Thoracic aorta (tissue), 2 donors: ENCODE data around the gene CCDC88B. TPM values are rescaled to one million over a fixed set of nuclear protein-coding genes. Genes with fewer than 3 reads are reported as not detected.
A peak's percentile ranks its signal among the peaks of the same experiment; 100 is the strongest.

Source experiments
- ATAC-seq: fragments of 150-250 bp; one replicate; pipeline ENCODE4 v1.8.0; 2017; ENCODE audit warnings: low read depth; ENCODE audit not compliant: insufficient number of reproducible peaks, low FRiP score
- DNase-seq: peaks from one replicate; pipeline ENCODE4 v3.0.0-alpha.2; 2020; ENCODE audit warnings: low spot score
- H3K27ac ChIP-seq, 2 donors: fragments of 200-600 bp; sonication (generic); 1 replicate in 1 of 2; 2 replicates in 1 of 2; pipeline ENCODE4 v1.5.1; 2016; ENCODE audit warnings: mild to moderate bottlenecking in 2 of 2, moderate library complexity in 2 of 2
- H3K27me3 ChIP-seq: fragments of 200-600 bp; sonication (generic); replicated peaks from 2 replicates; pipeline ENCODE4 v1.6.0; 2016; ENCODE audit warnings: mild to moderate bottlenecking; ENCODE audit not compliant: insufficient read depth
- H3K36me3 ChIP-seq: fragments of 200-600 bp; sonication (generic); one replicate; pipeline ENCODE4 v1.5.1; 2016
- H3K4me1 ChIP-seq, 2 donors: fragments of 200-600 bp; sonication (generic); 1 replicate in 1 of 2; 2 replicates in 1 of 2; pipeline versions ENCODE4 v1.5.1 to v1.6.0; 2016; ENCODE audit warnings: low read depth in 2 of 2, mild to moderate bottlenecking in 1 of 2; ENCODE audit not compliant: control insufficient read depth in 1 of 2
- H3K4me3 ChIP-seq: fragments of 200-600 bp; sonication (generic); 2 replicates; pipeline ENCODE4 v1.5.1; 2016; ENCODE audit warnings: mild to moderate bottlenecking
- H3K9me3 ChIP-seq: fragments of 200-600 bp; sonication (generic); 2 replicates; pipeline ENCODE4 v1.5.1; 2016
- CTCF ChIP-seq: fragments of 200-600 bp; sonication (generic); IDR thresholded peaks from one replicate; pipeline ENCODE4 v1.5.1; 2019; ENCODE audit warnings: antibody characterized with exemption
- total RNA-seq, 2 donors: library from RNA; depleted of rRNA; stranded (reverse); fragments of >200 nt; gene quantifications; one replicate each; pipeline versions ENCODE4 v1.1.0 to v1.2.3, GENCODE V29; 2016

CCDC88B gene
- total RNA-seq, 2 donors from 2014 or later = 10.3 to 19.0 TPM

DNA sequence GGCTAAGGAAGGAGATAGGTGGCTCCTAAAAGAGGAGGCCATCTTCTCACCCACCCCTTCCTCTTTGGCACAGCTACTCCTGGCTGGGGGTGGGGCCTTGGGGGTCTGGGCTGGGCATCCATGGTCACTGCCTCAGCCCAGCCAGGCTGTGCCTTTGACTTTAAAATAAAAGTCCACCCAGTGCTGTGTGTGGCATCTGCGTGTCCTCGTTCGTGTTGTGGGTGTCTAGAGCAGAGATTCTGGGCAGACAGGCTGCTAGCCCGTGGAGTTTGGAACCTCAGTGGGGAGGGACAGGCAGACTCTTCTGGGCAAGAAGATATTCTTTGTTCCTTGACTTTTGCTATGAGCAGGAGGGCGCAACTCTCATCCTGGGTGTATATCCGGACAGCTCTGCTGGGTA, 32.0 kb downstream of the CCDC88B start:
- DNase-seq = no peak
- Histone ChIP-seq H3K9me3 (no peaks in the 10 kb centered on the region), H3K4me3 (no peak overlapping the region), H3K36me3 (peaks cover 28% of the 10 kb centered on the region), H3K27ac (no peak overlapping the region), H3K4me1 (peaks cover 0 to 6% of the 10 kb centered on the region in 2 donors), H3K27me3 (no peaks in the 10 kb centered on the region)
- TF ChIP-seq CTCF = no peak
- no peak for ATAC-seq

DNA sequence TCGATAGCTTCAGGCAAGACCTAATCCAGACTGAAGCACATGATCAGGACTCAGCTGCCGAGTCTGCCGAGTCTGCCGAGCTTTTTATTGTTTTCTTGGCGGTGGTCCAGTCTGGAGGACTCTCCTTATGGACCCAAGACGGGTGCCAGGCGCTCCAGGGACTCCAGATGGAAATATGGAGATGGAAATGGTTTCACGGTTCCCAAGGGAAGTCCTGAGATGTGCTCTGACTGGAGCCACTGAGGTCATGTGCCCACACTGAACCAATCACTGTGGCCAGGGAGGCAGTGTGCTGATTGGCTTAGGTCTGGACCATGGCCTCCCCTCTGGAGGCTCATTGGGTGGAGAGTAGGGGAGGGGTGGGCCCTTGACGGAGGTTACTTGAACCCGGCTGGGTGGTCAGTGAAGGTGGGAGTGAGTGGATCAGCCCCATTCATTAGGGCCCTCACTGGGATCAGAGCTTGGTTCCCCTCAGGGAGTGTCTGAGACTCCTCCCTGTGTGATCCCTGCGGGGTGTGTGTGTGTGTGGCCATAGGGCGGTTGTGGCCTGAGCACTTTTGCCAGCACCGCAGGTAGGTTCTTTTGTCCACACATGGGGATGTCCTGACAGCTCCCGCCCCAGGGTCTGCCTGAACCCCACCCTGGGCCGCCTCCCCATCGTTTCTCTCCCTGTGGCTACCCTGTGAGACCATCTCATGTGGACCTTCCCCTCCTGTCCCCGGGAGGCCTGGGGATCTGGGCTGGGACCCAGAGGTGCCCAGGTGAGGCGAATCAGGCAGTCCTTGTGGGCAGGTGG, 33.0 kb downstream of the CCDC88B start:
- DNase-seq = no peak
- peaks cover 0 to 8% of the 10 kb centered on the region in 2 donors for H3K4me1 ChIP-seq
- no peak overlapping the region for H3K27ac ChIP-seq
- H3K27me3 ChIP-seq = no peaks in the 10 kb centered on the region
- H3K9me3 ChIP-seq = no peaks in the 10 kb centered on the region
- ATAC-seq = no peak
- no peak for TF ChIP-seq CTCF
- H3K36me3 ChIP-seq = peaks cover 19% of the 10 kb centered on the region
- H3K4me3 ChIP-seq = no peak overlapping the region

DNA sequence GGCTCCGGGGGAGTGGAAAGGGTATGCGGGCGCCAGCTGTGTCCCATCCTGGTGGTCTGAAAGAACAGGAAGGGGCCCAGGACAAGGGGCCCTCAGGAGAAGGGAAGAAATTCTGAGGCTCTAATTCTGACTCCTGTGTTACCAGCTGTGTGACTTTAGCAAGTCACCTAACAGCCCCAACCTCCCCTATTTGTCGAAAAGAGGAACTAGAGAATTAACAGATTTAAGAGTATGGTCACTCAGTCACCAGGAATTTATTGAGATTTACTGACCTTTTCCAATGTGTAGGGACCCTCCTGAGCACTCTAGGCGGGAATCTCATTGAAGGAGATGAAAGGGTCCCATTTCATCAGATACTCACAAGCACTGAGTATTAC, 33.6 kb downstream of the CCDC88B start:
- Histone ChIP-seq H3K27ac (no peak overlapping the region), H3K4me3 (no peak overlapping the region), H3K4me1 (peaks cover 1 to 14% of the 10 kb centered on the region in 2 donors), H3K9me3 (no peaks in the 10 kb centered on the region), H3K27me3 (no peaks in the 10 kb centered on the region), H3K36me3 (peaks cover 13% of the 10 kb centered on the region)
- no peak for TF ChIP-seq CTCF
- DNase-seq = no peak
- no peak for ATAC-seq

GRCh38 chr11:64376071-64376470, 36.1 kb downstream of the CCDC88B start:
- no peak for TF ChIP-seq CTCF
- no peak for ATAC-seq

DNA sequence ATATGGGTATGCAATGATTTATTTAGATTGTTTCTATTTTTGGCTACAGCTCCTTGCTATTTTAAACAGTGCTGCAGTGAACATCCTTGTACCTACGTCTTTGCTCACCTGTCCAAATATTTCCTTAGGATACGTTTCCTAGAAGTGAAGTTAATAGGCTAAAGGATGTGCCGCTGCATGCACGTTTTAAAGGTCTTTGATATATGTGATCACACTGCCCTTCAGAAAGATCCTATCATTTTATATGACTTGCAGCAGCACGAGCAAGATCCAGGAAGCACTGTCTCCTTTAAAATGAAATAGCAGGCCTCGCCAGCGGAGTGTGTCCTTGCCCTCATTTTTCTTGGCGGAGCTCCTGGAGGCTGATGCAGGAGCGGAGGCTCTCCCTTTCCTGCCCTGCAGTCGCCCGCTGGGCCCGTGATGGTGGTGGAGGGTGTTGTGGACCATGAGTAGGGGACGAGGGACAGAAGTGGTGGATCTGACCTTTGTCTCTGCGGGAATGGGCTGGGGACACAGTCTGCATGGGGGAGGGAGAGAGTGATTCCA, 38.4 kb downstream of the CCDC88B start:
- TF ChIP-seq CTCF = no peak
- Histone ChIP-seq H3K9me3 (no peaks in the 10 kb centered on the region), H3K36me3 (no peaks in the 10 kb centered on the region), H3K4me1 (peaks cover 4 to 13% of the 10 kb centered on the region in 2 donors), H3K4me3 (peak overlapping the region; percentile 8), H3K27me3 (no peaks in the 10 kb centered on the region), H3K27ac (no peak overlapping the region)
- ATAC-seq = no peak
- DNase-seq = no peak

More at GRCh38 chr11:64376071-64376470, 36.1 kb downstream of the CCDC88B start:
- Histone ChIP-seq H3K9me3 (no peaks in the 10 kb centered on the region), H3K27ac (no peak overlapping the region), H3K36me3 (no peaks in the 10 kb centered on the region), H3K27me3 (no peaks in the 10 kb centered on the region), H3K4me1 (peaks cover 4 to 19% of the 10 kb centered on the region in 2 donors), H3K4me3 (no peak overlapping the region)
- DNase-seq = no peak
